Panc1 (cell line): ENCODE results near the gene CDH15. TPM values are rescaled to one million over a fixed set of nuclear protein-coding genes. Genes with fewer than 3 reads are reported as not detected.

Experiments used
- ATAC-seq: fragments of 200-7000 bp; cut with Tn5 transposase; 2 replicates; pipeline ENCODE4 v1.9.1; 2020; ENCODE audit warnings: mild to moderate bottlenecking, moderate library complexity
- BruUV-seq: library from RNA; stranded (reverse); fragments of 400-500 nt; replicated peaks from 2 replicates; lab custom pipeline; 2021; lab: Mats Ljungman, UMichigan
- CTCF ChIA-PET: fragments of 300-600 bp; sonication (Branson Sonifier 250); formaldehyde crosslinking; loops from one replicate; lab custom pipeline; 2022; ENCODE audit warnings: antibody characterized with exemption; lab: Charles Lee
- POLR2A ChIA-PET: fragments of 300-600 bp; sonication (Branson Sonifier 250); formaldehyde crosslinking; loops from one replicate; lab custom pipeline; 2022; ENCODE audit warnings: antibody characterized with exemption; lab: Charles Lee
- DNase-seq: peaks from one replicate; pipeline ENCODE4 v3.0.0-alpha.2; 2010; ENCODE audit warnings: low read depth, low spot score
- H3K27ac ChIP-seq: 2 replicates; pipeline ENCODE4 v1.5.1; 2011; ENCODE audit warnings: mild to moderate bottlenecking, low read length, inconsistent platforms
- H3K27me3 ChIP-seq: fragments of 200-500 bp; sonication (Bioruptor generic); 2 replicates; pipeline ENCODE4 v1.6.0; 2014; ENCODE audit warnings: low read length, inconsistent platforms; ENCODE audit not compliant: control insufficient read depth, insufficient read depth
- H3K36me3 ChIP-seq: fragments of 200-500 bp; sonication (Bioruptor generic); 2 replicates; pipeline ENCODE4 v1.5.1; 2014; ENCODE audit warnings: inconsistent platforms, mild to moderate bottlenecking, low read length, moderate library complexity; ENCODE audit not compliant: control insufficient read depth, insufficient read depth
- H3K4me1 ChIP-seq: 2 replicates; pipeline ENCODE4 v1.5.1; 2011; ENCODE audit warnings: inconsistent platforms, mild to moderate bottlenecking, low read length, moderate library complexity; ENCODE audit not compliant: control insufficient read depth, insufficient read depth
- H3K4me3 ChIP-seq, 2 experiments: 2 replicates each; pipeline ENCODE4 v1.5.1; 2011 to 2012; ENCODE audit warnings: low read depth in 2 of 2, low read length in 2 of 2, mild to moderate bottlenecking in 2 of 2, inconsistent platforms in 1 of 2, moderate library complexity in 1 of 2
- H3K9me3 ChIP-seq: fragments of 200-500 bp; sonication (Bioruptor generic); 2 replicates; pipeline ENCODE4 v1.5.1; 2014; ENCODE audit warnings: low read depth, mild to moderate bottlenecking, inconsistent platforms, low read length, moderate library complexity; ENCODE audit not compliant: control insufficient read depth, insufficient read depth
- POLR2AphosphoS5 ChIP-seq: IDR thresholded peaks from 2 replicates; pipeline ENCODE4 v1.6.1; 2012; ENCODE audit warnings: mild to moderate bottlenecking, low read depth, low read length, moderate library complexity
- SIN3A ChIP-seq: IDR thresholded peaks from 2 replicates; pipeline ENCODE4 v1.6.1; 2012; ENCODE audit warnings: low read depth, mild to moderate bottlenecking, low read length, moderate library complexity, borderline replicate concordance; ENCODE audit not compliant: insufficient read depth
- TCF7L2 ChIP-seq: IDR thresholded peaks from 2 replicates; pipeline ENCODE4 v1.6.1; 2011; ENCODE audit warnings: mild to moderate bottlenecking, low read depth, low read length, inconsistent platforms
- in situ Hi-C: cut with HindIII; loops from 2 replicates; pipeline ENCODE4 v1.10.0; 2016; ENCODE audit warnings: low sequenced_read_pairs, low pct_unique_long_range_greater_than_20kb
- intact Hi-C: fragments of 100-400 bp; cut with micrococcal nuclease; formaldehyde crosslinking; loops from one replicate; pipeline ENCODE4 v1.10.0; 2022; ENCODE audit not compliant: unreplicated experiment
- total RNA-seq: library from RNA; stranded (reverse); gene quantifications from one replicate; pipeline ENCODE4 v1.2.1, GENCODE V29; 2021; ENCODE audit not compliant: unreplicated experiment
- TF ChIP-seq, protein P1 (sequence below): fragments of 450-650 bp; IDR thresholded peaks from 2 replicates; pipeline ENCODE4 v1.5.1; 2017; ENCODE audit warnings: mild to moderate bottlenecking
- TF ChIP-seq, protein P2 (sequence below), 2 experiments: IDR thresholded peaks; 2 replicates each; pipeline ENCODE4 v1.6.1; 2011 to 2012; ENCODE audit warnings: low read depth in 2 of 2, control low read depth in 1 of 2, low read length in 1 of 2, mild to moderate bottlenecking in 1 of 2, moderate library complexity in 1 of 2; ENCODE audit not compliant: insufficient read depth in 1 of 2

The CDH15 gene
- total RNA-seq, 1 experiment from 2014 or later = 0.51 TPM

DNA sequence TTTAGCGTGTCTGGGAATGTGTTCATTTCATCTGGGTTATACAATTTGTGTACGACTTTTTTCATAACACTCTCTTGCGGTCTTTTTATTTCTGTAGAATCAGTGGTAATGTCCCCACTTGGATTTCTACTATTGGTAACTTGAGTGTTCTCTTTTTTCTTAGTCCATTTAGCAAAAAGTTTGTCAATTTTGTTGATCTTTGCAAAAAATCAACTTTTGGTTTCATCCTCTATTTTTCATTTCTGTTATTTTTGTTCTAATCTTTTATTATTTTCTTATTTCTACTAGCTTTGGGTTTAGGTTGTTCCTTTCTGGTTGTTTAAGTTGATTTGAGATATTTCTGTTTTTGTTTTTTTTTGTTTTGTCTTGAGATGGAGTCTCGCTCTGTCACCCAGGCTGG is 36.4 kb downstream of the CDH15 start:
- no peaks in the 10 kb centered on the region for H3K4me1 ChIP-seq
- no TSS peak for BruUV-seq
- ATAC-seq (no peak), DNase-seq (no peak)
- no peaks in the 10 kb centered on the region for H3K9me3 ChIP-seq
- H3K27ac ChIP-seq = no peak overlapping the region
- intact Hi-C loops = no loop called here
- ChIA-PET CTCF (no interaction called here), POLR2A (no interaction called here)
- H3K36me3 ChIP-seq = no peaks in the 10 kb centered on the region
- no peak overlapping the region for H3K4me3 ChIP-seq
- in situ Hi-C loops = no loop called here
- TF ChIP-seq SIN3A (no peak), POLR2AphosphoS5 (no peak), TCF7L2 (no peak)
- TF ChIP-seq, protein P1, sequence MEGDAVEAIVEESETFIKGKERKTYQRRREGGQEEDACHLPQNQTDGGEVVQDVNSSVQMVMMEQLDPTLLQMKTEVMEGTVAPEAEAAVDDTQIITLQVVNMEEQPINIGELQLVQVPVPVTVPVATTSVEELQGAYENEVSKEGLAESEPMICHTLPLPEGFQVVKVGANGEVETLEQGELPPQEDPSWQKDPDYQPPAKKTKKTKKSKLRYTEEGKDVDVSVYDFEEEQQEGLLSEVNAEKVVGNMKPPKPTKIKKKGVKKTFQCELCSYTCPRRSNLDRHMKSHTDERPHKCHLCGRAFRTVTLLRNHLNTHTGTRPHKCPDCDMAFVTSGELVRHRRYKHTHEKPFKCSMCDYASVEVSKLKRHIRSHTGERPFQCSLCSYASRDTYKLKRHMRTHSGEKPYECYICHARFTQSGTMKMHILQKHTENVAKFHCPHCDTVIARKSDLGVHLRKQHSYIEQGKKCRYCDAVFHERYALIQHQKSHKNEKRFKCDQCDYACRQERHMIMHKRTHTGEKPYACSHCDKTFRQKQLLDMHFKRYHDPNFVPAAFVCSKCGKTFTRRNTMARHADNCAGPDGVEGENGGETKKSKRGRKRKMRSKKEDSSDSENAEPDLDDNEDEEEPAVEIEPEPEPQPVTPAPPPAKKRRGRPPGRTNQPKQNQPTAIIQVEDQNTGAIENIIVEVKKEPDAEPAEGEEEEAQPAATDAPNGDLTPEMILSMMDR = no peak
- TF ChIP-seq, protein P2, sequence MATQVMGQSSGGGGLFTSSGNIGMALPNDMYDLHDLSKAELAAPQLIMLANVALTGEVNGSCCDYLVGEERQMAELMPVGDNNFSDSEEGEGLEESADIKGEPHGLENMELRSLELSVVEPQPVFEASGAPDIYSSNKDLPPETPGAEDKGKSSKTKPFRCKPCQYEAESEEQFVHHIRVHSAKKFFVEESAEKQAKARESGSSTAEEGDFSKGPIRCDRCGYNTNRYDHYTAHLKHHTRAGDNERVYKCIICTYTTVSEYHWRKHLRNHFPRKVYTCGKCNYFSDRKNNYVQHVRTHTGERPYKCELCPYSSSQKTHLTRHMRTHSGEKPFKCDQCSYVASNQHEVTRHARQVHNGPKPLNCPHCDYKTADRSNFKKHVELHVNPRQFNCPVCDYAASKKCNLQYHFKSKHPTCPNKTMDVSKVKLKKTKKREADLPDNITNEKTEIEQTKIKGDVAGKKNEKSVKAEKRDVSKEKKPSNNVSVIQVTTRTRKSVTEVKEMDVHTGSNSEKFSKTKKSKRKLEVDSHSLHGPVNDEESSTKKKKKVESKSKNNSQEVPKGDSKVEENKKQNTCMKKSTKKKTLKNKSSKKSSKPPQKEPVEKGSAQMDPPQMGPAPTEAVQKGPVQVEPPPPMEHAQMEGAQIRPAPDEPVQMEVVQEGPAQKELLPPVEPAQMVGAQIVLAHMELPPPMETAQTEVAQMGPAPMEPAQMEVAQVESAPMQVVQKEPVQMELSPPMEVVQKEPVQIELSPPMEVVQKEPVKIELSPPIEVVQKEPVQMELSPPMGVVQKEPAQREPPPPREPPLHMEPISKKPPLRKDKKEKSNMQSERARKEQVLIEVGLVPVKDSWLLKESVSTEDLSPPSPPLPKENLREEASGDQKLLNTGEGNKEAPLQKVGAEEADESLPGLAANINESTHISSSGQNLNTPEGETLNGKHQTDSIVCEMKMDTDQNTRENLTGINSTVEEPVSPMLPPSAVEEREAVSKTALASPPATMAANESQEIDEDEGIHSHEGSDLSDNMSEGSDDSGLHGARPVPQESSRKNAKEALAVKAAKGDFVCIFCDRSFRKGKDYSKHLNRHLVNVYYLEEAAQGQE (IDR thresholded peaks at IDR 0.05; ENCODE audit: insufficient read depth in 1 of 2, low read depth in 2 of 2, low read length in 1 of 2) = no peak
- H3K27me3 ChIP-seq = 0 out of 2 replicates have a peak, but pooled peaks cover 3% of the 10 kb centered on the region

DNA sequence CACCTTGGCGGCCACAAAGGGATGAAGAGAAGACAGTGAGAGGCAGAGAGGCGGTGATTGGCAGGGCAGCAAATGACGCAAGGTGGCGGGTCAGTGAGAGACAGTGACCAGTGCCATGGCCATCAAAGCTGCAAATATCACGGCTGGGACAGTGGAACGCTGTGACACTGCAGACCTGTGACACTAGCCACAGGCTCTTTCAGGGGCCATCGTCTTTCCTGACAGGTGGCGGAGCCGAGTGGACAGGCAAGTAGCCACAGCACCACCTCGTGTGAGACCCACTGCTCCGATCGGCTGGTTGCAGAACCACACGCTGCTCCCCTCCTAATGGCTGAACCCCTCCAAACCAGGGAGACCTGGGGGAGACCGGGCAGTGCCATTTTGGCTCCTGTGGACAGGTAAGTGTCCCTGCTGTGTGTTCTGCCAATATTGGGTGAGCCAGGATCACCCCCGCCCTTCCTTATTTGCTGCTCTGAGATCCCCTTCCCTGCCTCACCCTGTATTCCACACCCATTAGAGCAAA is 38.0 kb downstream of the CDH15 start:
- H3K27ac ChIP-seq = no peak overlapping the region
- no peaks in the 10 kb centered on the region for H3K4me1 ChIP-seq
- in situ Hi-C loops (no loop called here), intact Hi-C loops (no loop called here)
- no peaks in the 10 kb centered on the region for H3K36me3 ChIP-seq
- no peak overlapping the region for H3K4me3 ChIP-seq
- BruUV-seq = no TSS peak
- ATAC-seq = no peak
- POLR2A ChIA-PET = interaction anchor here (0.5 kb wide), 2 partner anchors 40 to 57 kb away, joined by 3 read pairs; no protein-coding TSS in a partner anchor
- CTCF ChIA-PET = no interaction called here
- H3K9me3 ChIP-seq = no peaks in the 10 kb centered on the region
- no peak for TF ChIP-seq SIN3A
- TF ChIP-seq, protein P1 = no peak
- TF ChIP-seq, protein P2 (IDR thresholded peaks at IDR 0.05; ENCODE audit: insufficient read depth in 1 of 2, low read depth in 2 of 2, low read length in 1 of 2) = no peak
- TF ChIP-seq TCF7L2 = no peak
- TF ChIP-seq POLR2AphosphoS5 = no peak
- no peaks in the 10 kb centered on the region for H3K27me3 ChIP-seq
- DNase-seq = no peak
